ENCODE data around the gene RHCE.
"Not testable (repeated sequence)": the region's sequence is repeated elsewhere in the genome, so short reads cannot be mapped to it uniquely, and the experiment has no call there.

- not testable (repeated sequence) for TF ChIP-seq CTCF (IDR thresholded peaks at IDR 0.05; ENCODE audit: insufficient read depth, low read depth, low read length); EZH2 (IDR thresholded peaks at IDR 0.05; ENCODE audit: insufficient read depth, low read length)
Observed at GRCh38 chr1:25320314-25320938, 100.2 kb downstream of the RHCE start.
